H1 (cell line): Measurements from ENCODE around the gene AQP12A. TPM values are rescaled to one million over a fixed set of nuclear protein-coding genes. Genes with fewer than 3 reads are reported as not detected.

Source experiments
- HDAC6 ChIP-seq: IDR thresholded peaks from one replicate; pipeline ENCODE4 v1.7.1; 2012; ENCODE audit warnings: low read depth, mild to moderate bottlenecking, inconsistent platforms, low read length, moderate library complexity
- polyA plus RNA-seq, 7 experiments: library from polyadenylated mRNA; depleted of rRNA in 3 of 7; stranded (reverse) in 5 of 7; unstranded in 2 of 7; fragments of >200 nt in 5 of 7; fragments of 200-250 nt in 2 of 7; gene quantifications; 1 replicate in 5 of 7; 2 replicates in 1 of 7; 4 replicates in 1 of 7; pipeline versions ENCODE4 v1.2.1 to v1.2.3, GENCODE V29; 2011 to 2013; ENCODE audit warnings: missing spikeins in 2 of 7, mixed read lengths in 2 of 7
- total RNA-seq: library from RNA; stranded (reverse); fragmentation: NEBNext Ultra II Directional; extraction: Animal tissue kit (Norgen Biotek cat#: 25700); gene quantifications from 2 replicates; pipeline ENCODE4 v1.2.1, GENCODE V29; 2021

Gene AQP12A
- total and polyA plus RNA-seq, 2 of the 8 experiments (the other 6 are each of a cell fraction or from before 2014, with no cell fraction given): not detected

GRCh38 chr2:240722376-240722775 lies 30.7 kb downstream of the AQP12A start (continued):
- no peak for TF ChIP-seq HDAC6
